Measurements from ENCODE around the gene ANXA6.

Gene ANXA6

GRCh38 chr5:151157426-151158286 is at the start of gene ANXA6:
Gene ANXA6 (minus strand): TSS chr5:151157779. CDS start chr5:151147901, 9,878 bp downstream.
- Mint-ChIP-seq H3K9me3 (no peaks in the 10 kb centered on the region), H3K4me1 (peaks cover 60% of the 10 kb centered on the region), H3K4me3 (peak within 1 kb of the TSS; percentile 90 to 98 (median 93)), H3K27ac (peak within 1 kb of the TSS; percentile 99), H3K27me3 (ENCODE audit: low read depth) (peaks cover 3% of the 10 kb centered on the region), H3K36me3 (ENCODE audit: low read depth) (peaks cover 4% of the 10 kb centered on the region)
- TF ChIP-seq CTCF (IDR thresholded peaks at IDR 0.05; ENCODE audit: unreplicated experiment in 3 of 3) = no peak

GRCh38 chr5:151205411-151205810 is 47.8 kb upstream of the ANXA6 start:
- Mint-ChIP-seq H3K4me1 (no peaks in the 10 kb centered on the region), H3K4me3 (no peak overlapping the region), H3K27me3 (ENCODE audit: low read depth) (no peaks in the 10 kb centered on the region), H3K27ac (no peak overlapping the region), H3K9me3 (no peaks in the 10 kb centered on the region), H3K36me3 (ENCODE audit: low read depth) (no peaks in the 10 kb centered on the region)
- no peak for TF ChIP-seq CTCF (IDR thresholded peaks at IDR 0.05; ENCODE audit: unreplicated experiment in 3 of 3)

- H3K27ac Mint-ChIP-seq = no peak overlapping the region
Measured at GRCh38 chr5:151204051-151204450, 46.5 kb upstream of the ANXA6 start.

GRCh38 chr5:151202381-151203139 is 45.0 kb upstream of the ANXA6 start:
- Mint-ChIP-seq H3K4me1 (no peaks in the 10 kb centered on the region), H3K36me3 (ENCODE audit: low read depth) (no peaks in the 10 kb centered on the region), H3K27me3 (ENCODE audit: low read depth) (no peaks in the 10 kb centered on the region), H3K27ac (no peak overlapping the region), H3K9me3 (no peaks in the 10 kb centered on the region), H3K4me3 (no peak overlapping the region)
- TF ChIP-seq CTCF (IDR thresholded peaks at IDR 0.05; ENCODE audit: unreplicated experiment in 3 of 3) = no peak

More at GRCh38 chr5:151204051-151204450, 46.5 kb upstream of the ANXA6 start:
- no peak for TF ChIP-seq CTCF (IDR thresholded peaks at IDR 0.05; ENCODE audit: unreplicated experiment in 3 of 3)
- no peaks in the 10 kb centered on the region for H3K36me3 Mint-ChIP-seq (ENCODE audit: low read depth)
- H3K4me1 Mint-ChIP-seq = no peaks in the 10 kb centered on the region
- no peaks in the 10 kb centered on the region for H3K9me3 Mint-ChIP-seq
- H3K4me3 Mint-ChIP-seq = no peak overlapping the region
- no peaks in the 10 kb centered on the region for H3K27me3 Mint-ChIP-seq (ENCODE audit: low read depth)

- TF ChIP-seq CTCF (IDR thresholded peaks at IDR 0.05; ENCODE audit: unreplicated experiment in 3 of 3) = no peak
- Mint-ChIP-seq H3K27me3 (ENCODE audit: low read depth) (no peaks in the 10 kb centered on the region), H3K27ac (no peak overlapping the region), H3K4me1 (no peaks in the 10 kb centered on the region), H3K36me3 (ENCODE audit: low read depth) (no peaks in the 10 kb centered on the region), H3K9me3 (no peaks in the 10 kb centered on the region), H3K4me3 (no peak overlapping the region)
Measured at GRCh38 chr5:151200913-151201595, 43.5 kb upstream of the ANXA6 start.

Measured in nephron (organoid).